HEK293 (cell line): ENCODE measurements around the gene RAB11FIP3.

ENCODE experiments used
- GLI4 ChIP-seq: fragments of 450-650 bp; formaldehyde crosslinking; IDR thresholded peaks from 2 replicates; pipeline ENCODE4 v1.5.1; 2016; ENCODE audit warnings: missing biosample characterization, missing genetic modification characterization
- PRDM1 ChIP-seq: fragments of 450-650 bp; formaldehyde crosslinking; IDR thresholded peaks from 2 replicates; pipeline ENCODE4; 2016; ENCODE audit warnings: missing biosample characterization, missing genetic modification characterization
- ZBTB7A ChIP-seq: fragments of 450-650 bp; formaldehyde crosslinking; IDR thresholded peaks from 2 replicates; pipeline ENCODE4 v1.5.1; 2016; ENCODE audit warnings: low read depth, missing biosample characterization, missing genetic modification characterization
- ZNF114 ChIP-seq: fragments of 450-650 bp; formaldehyde crosslinking; IDR thresholded peaks from 2 replicates; pipeline ENCODE4 v1.5.0; 2017; ENCODE audit warnings: missing biosample characterization, missing genetic modification characterization
- ZNF121 ChIP-seq: fragments of 450-650 bp; formaldehyde crosslinking; IDR thresholded peaks from 2 replicates; pipeline ENCODE4 v1.5.1; 2016; ENCODE audit warnings: missing biosample characterization, missing genetic modification characterization
- ZNF155 ChIP-seq: fragments of 450-650 bp; formaldehyde crosslinking; IDR thresholded peaks from 2 replicates; pipeline ENCODE4 v1.5.1; 2016; ENCODE audit warnings: missing biosample characterization, missing genetic modification characterization
- ZNF274 ChIP-seq, 2 experiments: fragments of 200-500 bp in 1 of 2; fragments of 450-650 bp in 1 of 2; sonication (Bioruptor generic) in 1 of 2; formaldehyde crosslinking in 1 of 2; IDR thresholded peaks; 2 replicates each; pipeline versions ENCODE4 v1.5.1 to v1.6.1; 2014 to 2016; ENCODE audit warnings: borderline replicate concordance in 1 of 2, inconsistent platforms in 1 of 2, low read length in 1 of 2, missing biosample characterization in 1 of 2, missing genetic modification characterization in 1 of 2
- ZNF37A ChIP-seq: fragments of 450-650 bp; IDR thresholded peaks from 2 replicates; pipeline ENCODE4 v1.5.1; 2018; ENCODE audit warnings: missing biosample characterization, missing genetic modification characterization
- ZNF426 ChIP-seq: fragments of 450-650 bp; formaldehyde crosslinking; IDR thresholded peaks from 2 replicates; pipeline ENCODE4 v1.5.1; 2017; ENCODE audit warnings: missing biosample characterization, missing genetic modification characterization, mild to moderate bottlenecking, inconsistent platforms, moderate library complexity
- TF ChIP-seq, protein P1 (sequence below): fragments of 450-650 bp; formaldehyde crosslinking; IDR thresholded peaks from 2 replicates; pipeline ENCODE4 v1.5.1; 2016; ENCODE audit warnings: missing biosample characterization, missing genetic modification characterization

DNA sequence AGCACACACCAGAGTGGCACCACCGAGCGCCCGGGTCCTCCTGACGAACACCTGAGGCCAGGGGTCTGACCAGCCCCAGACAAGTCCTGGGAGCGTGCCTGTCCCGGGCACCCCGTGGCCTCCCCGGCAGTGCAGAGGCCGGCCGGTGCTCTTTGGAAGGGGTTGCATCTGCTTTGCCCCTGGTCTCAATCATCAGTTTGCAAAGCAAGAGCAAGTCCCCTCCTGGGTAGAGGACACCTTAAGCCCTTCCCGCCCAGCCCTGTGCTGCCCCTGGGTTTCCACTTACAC, 90.4 kb downstream of the RAB11FIP3 start:
- no peak for TF ChIP-seq ZNF121 (tag by site-specific recombination)
- TF ChIP-seq ZNF155 (tag by site-specific recombination): no peak
- TF ChIP-seq, protein P1, sequence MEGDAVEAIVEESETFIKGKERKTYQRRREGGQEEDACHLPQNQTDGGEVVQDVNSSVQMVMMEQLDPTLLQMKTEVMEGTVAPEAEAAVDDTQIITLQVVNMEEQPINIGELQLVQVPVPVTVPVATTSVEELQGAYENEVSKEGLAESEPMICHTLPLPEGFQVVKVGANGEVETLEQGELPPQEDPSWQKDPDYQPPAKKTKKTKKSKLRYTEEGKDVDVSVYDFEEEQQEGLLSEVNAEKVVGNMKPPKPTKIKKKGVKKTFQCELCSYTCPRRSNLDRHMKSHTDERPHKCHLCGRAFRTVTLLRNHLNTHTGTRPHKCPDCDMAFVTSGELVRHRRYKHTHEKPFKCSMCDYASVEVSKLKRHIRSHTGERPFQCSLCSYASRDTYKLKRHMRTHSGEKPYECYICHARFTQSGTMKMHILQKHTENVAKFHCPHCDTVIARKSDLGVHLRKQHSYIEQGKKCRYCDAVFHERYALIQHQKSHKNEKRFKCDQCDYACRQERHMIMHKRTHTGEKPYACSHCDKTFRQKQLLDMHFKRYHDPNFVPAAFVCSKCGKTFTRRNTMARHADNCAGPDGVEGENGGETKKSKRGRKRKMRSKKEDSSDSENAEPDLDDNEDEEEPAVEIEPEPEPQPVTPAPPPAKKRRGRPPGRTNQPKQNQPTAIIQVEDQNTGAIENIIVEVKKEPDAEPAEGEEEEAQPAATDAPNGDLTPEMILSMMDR (tag by site-specific recombination): no peak
- no peak for TF ChIP-seq ZBTB7A (tag by site-specific recombination)
- TF ChIP-seq PRDM1 (tag by site-specific recombination): no peak
- no peak for TF ChIP-seq GLI4 (tag by site-specific recombination)
- TF ChIP-seq ZNF274 (IDR thresholded peaks at IDR 0.05; ENCODE audit: low read length): no peak
- TF ChIP-seq ZNF274 (tag by site-specific recombination; IDR thresholded peaks at IDR 0.05; ENCODE audit: borderline replicate concordance): no peak
- TF ChIP-seq ZNF37A (tag by site-specific recombination): no peak
- no peak for TF ChIP-seq ZNF426 (tag by site-specific recombination)
- TF ChIP-seq ZNF114 (tag by site-specific recombination): no peak
